ENCODE data around the gene RAG1. TPM values are rescaled to one million over a fixed set of nuclear protein-coding genes. Genes with fewer than 3 reads are reported as not detected.

RAG1 gene
- total and polyA plus RNA-seq, 5 experiments from 2014 or later, result 0.05 to 0.68 (median 0.41) TPM; not detected in 1

DNA sequence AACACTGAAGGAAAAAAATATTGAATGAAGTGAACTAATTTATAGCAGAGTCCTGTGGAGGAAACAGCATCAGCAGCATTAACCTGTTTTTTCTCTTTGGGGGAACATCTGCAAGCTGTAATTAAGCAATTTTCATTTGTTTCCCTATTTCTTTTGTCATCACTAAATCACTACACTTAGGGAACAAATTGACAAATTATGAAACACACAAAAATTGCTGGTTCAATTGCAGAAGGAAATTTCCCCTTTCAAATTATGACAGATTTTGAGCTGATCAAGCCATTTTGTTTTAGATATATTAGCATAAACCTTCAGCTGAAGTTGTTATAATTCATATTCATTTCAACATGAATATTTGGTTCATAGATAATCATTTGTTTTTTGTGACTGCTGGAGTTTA, 52.4 kb downstream of the RAG1 start:
- no peak for DNase-seq
- Mint-ChIP-seq H3K4me1 (peaks cover 0 to 10% (median 0%) of the 10 kb centered on the region in 4 donors), H3K4me3 (no peak overlapping the region), H3K27ac (no peak overlapping the region), H3K27me3 (peaks cover 9 to 25% (median 12%) of the 10 kb centered on the region in 5 donors), H3K36me3 (no peaks in the 10 kb centered on the region), H3K9me3 (peaks cover 0 to 7% (median 0%) of the 10 kb centered on the region in 9 donors)
- no peak for ATAC-seq
- POLR2A ChIA-PET, result no interaction called here

DNA sequence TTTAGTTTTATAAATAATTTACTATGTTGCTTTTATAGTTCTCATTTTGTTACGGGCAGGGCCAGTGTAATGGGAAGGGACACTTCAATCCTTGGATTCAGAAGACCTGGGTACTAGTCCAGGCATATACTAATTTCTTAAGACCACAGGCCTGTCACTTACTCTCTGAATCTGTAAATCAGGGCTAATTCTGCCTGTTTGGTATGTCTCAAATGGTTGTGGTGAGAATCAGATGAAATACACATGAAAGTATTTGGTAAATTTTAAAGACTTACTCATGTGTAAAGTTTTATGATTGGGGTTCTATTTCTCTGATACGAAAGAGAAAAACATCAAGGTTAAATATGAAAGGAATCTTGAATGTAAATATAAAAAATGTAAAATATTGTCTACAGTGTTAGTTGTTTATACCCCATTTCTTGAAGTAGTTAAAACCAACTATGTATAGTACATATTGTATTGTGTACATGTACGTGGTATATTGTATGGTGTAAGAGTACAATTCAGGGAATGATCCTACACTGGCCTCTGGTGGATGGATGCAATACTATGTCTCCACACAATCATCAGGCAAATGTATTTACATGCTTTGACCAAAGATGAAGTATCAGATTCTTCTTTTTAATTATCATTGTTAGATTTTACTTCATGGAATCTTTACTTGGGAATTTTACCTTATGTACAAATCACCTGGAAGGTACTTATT, 54.8 kb downstream of the RAG1 start:
- Mint-ChIP-seq H3K4me1 (peaks cover 0 to 10% (median 0%) of the 10 kb centered on the region in 4 donors), H3K36me3 (no peaks in the 10 kb centered on the region), H3K4me3 (no peak overlapping the region), H3K27me3 (peaks cover 10 to 29% (median 15%) of the 10 kb centered on the region in 5 donors), H3K9me3 (no peaks in the 10 kb centered on the region), H3K27ac (no peak overlapping the region)
- POLR2A ChIA-PET, result no interaction called here
- DNase-seq (no peak), ATAC-seq (no peak)

DNA sequence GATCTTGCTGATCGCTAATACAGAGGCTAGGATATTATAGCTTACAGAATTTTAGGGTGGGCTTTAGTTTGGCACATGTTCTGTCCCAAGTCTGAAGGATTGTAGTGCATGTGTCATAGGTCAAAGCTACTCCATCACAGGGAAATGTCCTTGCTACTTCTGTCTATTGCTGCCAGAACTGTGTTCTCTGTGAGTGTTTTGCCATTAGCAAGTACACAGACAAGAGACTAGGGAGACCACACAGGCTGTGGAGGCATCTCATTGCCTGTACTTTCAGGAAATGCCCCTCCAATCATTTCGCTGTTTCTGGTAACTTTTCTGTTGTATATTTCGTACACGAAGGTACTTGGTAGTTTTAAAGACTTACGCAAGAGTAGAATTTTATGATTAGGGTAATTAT, 55.7 kb downstream of the RAG1 start:
- no peaks in the 10 kb centered on the region for H3K9me3 Mint-ChIP-seq
- POLR2A ChIA-PET, result no interaction called here
- DNase-seq (no peak), ATAC-seq (no peak)
- no peaks in the 10 kb centered on the region for H3K36me3 Mint-ChIP-seq
- H3K27ac Mint-ChIP-seq, result no peak overlapping the region
- no peak overlapping the region for H3K4me3 Mint-ChIP-seq
- peaks cover 0 to 10% (median 0%) of the 10 kb centered on the region in 4 donors for H3K4me1 Mint-ChIP-seq
- H3K27me3 Mint-ChIP-seq, result peaks cover 9 to 28% (median 12%) of the 10 kb centered on the region in 5 donors

DNA sequence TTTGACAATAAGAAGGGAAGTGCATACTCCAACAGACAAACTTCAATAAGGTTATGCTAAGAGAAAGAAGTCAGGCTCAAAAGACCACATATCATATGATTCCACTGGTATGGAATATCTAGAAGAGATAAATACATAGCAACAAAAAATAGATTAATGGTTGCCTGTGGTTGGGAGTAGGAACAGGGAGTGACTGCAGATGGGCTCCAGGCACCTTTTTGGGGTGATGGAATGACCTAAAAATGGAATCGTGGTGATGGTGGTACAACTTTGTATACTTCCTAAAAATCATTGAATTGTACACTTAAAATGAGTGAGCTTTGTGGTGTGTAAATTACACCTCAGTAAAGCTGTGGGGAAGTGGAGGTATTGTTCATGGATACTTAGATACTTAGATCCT, 59.2 kb downstream of the RAG1 start:
- Mint-ChIP-seq H3K27me3 (peaks cover 0 to 23% (median 10%) of the 10 kb centered on the region in 5 donors), H3K36me3 (no peaks in the 10 kb centered on the region), H3K4me3 (no peak overlapping the region), H3K4me1 (no peaks in the 10 kb centered on the region), H3K9me3 (no peaks in the 10 kb centered on the region), H3K27ac (no peak overlapping the region)
- DNase-seq, result no peak
- no peak for ATAC-seq
- POLR2A ChIA-PET, result no interaction called here

DNA sequence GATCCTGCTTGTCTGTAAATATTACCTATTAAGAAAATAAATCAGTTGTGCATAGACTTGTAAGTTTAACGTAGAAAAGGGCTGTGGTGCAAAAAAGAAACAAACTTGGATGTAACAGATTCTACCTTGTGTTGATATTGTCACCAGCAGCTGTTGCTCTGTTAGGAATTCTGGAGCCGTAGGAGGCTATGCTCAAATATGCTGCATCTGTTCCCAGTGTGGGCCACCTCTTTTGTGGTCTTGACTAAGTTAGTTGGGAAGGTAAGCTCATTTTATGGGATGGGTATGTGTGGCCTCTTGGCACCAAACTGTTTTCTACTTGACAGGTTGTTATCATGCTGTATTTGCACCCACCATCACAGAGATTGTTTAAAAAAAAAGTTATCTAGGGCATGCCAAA, 59.7 kb downstream of the RAG1 start:
- H3K27ac Mint-ChIP-seq, result no peak overlapping the region
- H3K9me3 Mint-ChIP-seq, result no peaks in the 10 kb centered on the region
- H3K4me3 Mint-ChIP-seq, result no peak overlapping the region
- ATAC-seq, result no peak
- DNase-seq, result no peak
- no peaks in the 10 kb centered on the region for H3K4me1 Mint-ChIP-seq
- POLR2A ChIA-PET, result no interaction called here
- H3K27me3 Mint-ChIP-seq, result peaks cover 0 to 23% (median 10%) of the 10 kb centered on the region in 5 donors
- no peaks in the 10 kb centered on the region for H3K36me3 Mint-ChIP-seq

DNA sequence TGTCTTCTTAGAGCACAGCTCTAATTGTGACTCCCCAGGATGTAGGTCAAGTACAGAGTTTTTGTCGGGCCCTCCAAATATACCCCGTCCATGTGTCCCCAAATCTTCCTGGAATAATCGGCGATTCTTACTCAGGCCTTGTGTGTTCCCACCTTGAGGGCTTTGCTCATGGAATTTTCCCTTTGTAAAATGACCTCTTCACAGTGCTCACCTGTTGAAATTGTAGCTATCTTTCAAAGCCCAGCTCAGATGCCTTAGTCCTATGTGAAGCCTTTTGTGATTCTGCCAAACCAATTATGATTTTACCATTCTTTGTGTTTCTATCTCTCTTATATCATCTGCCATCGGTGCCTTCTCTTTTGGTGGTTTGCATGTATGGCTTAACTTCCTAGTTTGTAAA, 60.3 kb downstream of the RAG1 start:
- ATAC-seq (no peak), DNase-seq (no peak)
- Mint-ChIP-seq H3K4me3 (no peak overlapping the region), H3K27ac (no peak overlapping the region), H3K27me3 (peaks cover 0 to 23% (median 10%) of the 10 kb centered on the region in 5 donors), H3K4me1 (no peaks in the 10 kb centered on the region), H3K9me3 (no peaks in the 10 kb centered on the region), H3K36me3 (no peaks in the 10 kb centered on the region)
- POLR2A ChIA-PET, result no interaction called here

DNA sequence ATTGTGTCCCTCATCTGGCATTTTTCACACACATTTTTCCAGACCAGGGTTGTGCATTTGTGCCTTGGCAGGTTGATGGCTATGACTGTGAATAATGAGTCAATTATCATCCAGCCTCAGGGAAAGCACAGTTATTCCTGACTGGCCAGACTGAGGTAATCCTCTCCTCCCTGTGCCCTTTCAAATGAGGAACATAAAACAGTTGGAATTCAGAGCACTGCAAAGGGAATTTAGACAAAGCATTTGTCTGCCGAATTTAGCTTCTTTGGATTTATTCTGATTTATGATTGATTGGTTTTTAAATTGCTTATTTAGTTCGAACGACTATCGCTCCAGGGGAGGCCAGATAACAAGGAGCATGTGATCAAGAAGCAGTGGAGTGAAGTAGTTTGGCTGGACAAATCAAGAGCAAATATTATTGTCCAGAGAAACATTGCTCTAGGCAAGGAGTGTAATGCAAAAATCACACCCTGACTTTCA, 61.0 kb downstream of the RAG1 start:
- no peak overlapping the region for H3K4me3 Mint-ChIP-seq
- POLR2A ChIA-PET, result no interaction called here
- no peak for DNase-seq
- ATAC-seq, result no peak
- no peaks in the 10 kb centered on the region for H3K9me3 Mint-ChIP-seq
- H3K36me3 Mint-ChIP-seq, result no peaks in the 10 kb centered on the region
- no peak overlapping the region for H3K27ac Mint-ChIP-seq
- H3K4me1 Mint-ChIP-seq, result no peaks in the 10 kb centered on the region
- H3K27me3 Mint-ChIP-seq, result peaks cover 0 to 23% (median 10%) of the 10 kb centered on the region in 5 donors

Other genes with a start within 250 kb of the RAG1 start
- gene TRAF6, start 57.7 kb upstream of the RAG1 start, total RNA-seq, result 10 to 100 TPM; 18.9 TPM
- gene TRAF6, start 57.7 kb upstream of the RAG1 start, polyA plus RNA-seq, result 1 to 10 TPM; 5.4 to 9.5 (median 6.9) TPM
- 1 to 10 TPM; 2.4 TPM for gene IFTAP, start 26.5 kb downstream of the RAG1 start, total RNA-seq
- 1 to 10 TPM; 2.7 to 4.7 (median 2.8) TPM for gene IFTAP, start 26.5 kb downstream of the RAG1 start, polyA plus RNA-seq
- gene RAG2, start 30.2 kb downstream of the RAG1 start, total RNA-seq, result not detected
- not detected for gene RAG2, start 30.2 kb downstream of the RAG1 start, polyA plus RNA-seq